ENCODE data around the gene ZNF275. TPM values are rescaled to one million over a fixed set of nuclear protein-coding genes. Genes with fewer than 3 reads are reported as not detected.

ZNF275 gene
- total RNA-seq, 1 donor from 2014 or later: 21.3 TPM

Other genes starting within 250 kb of the ZNF275 start
- gene MAGEA1, start 154.9 kb upstream of the ZNF275 start, total RNA-seq: not detected
- not detected for gene PNMA6F, start 12.4 kb upstream of the ZNF275 start, total RNA-seq
- gene PNMA6E, start 67.2 kb downstream of the ZNF275 start, total RNA-seq: not detected
- gene ZFP92, start 77.3 kb downstream of the ZNF275 start, total RNA-seq: 5.4 TPM
- gene TREX2, start 111.9 kb downstream of the ZNF275 start, total RNA-seq: 0.80 TPM
- gene HAUS7, start 136.4 kb downstream of the ZNF275 start, total RNA-seq: 22.1 TPM
- 72.1 TPM for gene BGN, start 160.8 kb downstream of the ZNF275 start, total RNA-seq
- not detected for gene ATP2B3, start 183.5 kb downstream of the ZNF275 start, total RNA-seq